AG20443 (cell line): ENCODE data around the gene SYNC.

Source experiments
- DNase-seq: peaks from one replicate; pipeline ENCODE4 v3.0.0; 2012; ENCODE audit warnings: low spot score, mixed read lengths

The SYNC gene

GRCh38 chr1:32702599-32703478, at the start of gene SYNC:
Gene SYNC (minus strand): TSS chr1:32702770. CDS start chr1:32702660, 110 bp downstream.
- peak; percentile 94 for DNase-seq

- DNase-seq, result no peak
Observed at GRCh38 chr1:32749771-32750170, 47.2 kb upstream of the SYNC start.

GRCh38 chr1:32749332-32749731, 46.8 kb upstream of the SYNC start:
- no peak for DNase-seq

- DNase-seq, result no peak
Observed at GRCh38 chr1:32748926-32749325, 46.4 kb upstream of the SYNC start.

- DNase-seq, result no peak
Observed at GRCh38 chr1:32748348-32748747, 45.8 kb upstream of the SYNC start.

- no peak for DNase-seq
Observed at GRCh38 chr1:32746130-32746529, 43.6 kb upstream of the SYNC start.

- DNase-seq, result no peak
Observed at GRCh38 chr1:32744071-32744425, 41.5 kb upstream of the SYNC start.

GRCh38 chr1:32743380-32744070, 41.0 kb upstream of the SYNC start:
- no peak for DNase-seq

- no peak for DNase-seq
Observed at GRCh38 chr1:32742956-32743355, 40.4 kb upstream of the SYNC start.

GRCh38 chr1:32742199-32742947, 39.8 kb upstream of the SYNC start:
- DNase-seq, result peak; percentile 29

- peak; percentile 90 for DNase-seq
Observed at GRCh38 chr1:32741413-32742198, 39.0 kb upstream of the SYNC start.

GRCh38 chr1:32741059-32741412, 38.5 kb upstream of the SYNC start:
- DNase-seq, result no peak

GRCh38 chr1:32736812-32737791, 34.5 kb upstream of the SYNC start:
- no peak for DNase-seq

- DNase-seq, result no peak
Observed at GRCh38 chr1:32733582-32734321, 31.2 kb upstream of the SYNC start.

- no peak for DNase-seq
Observed at GRCh38 chr1:32729254-32730046, 26.9 kb upstream of the SYNC start.

- DNase-seq, result no peak
Observed at GRCh38 chr1:32728413-32729077, 26.0 kb upstream of the SYNC start.

GRCh38 chr1:32727876-32728275, 25.3 kb upstream of the SYNC start:
- DNase-seq, result no peak

GRCh38 chr1:32725615-32725982, 23.0 kb upstream of the SYNC start:
- DNase-seq, result no peak
